GM18861 (cell line): Measurements from ENCODE around the gene ABCC8.

Source experiments
- ATAC-seq: cut with Tn5 transposase; IDR thresholded peaks from one replicate; pipeline ENCODE4 v1.9.1; 2021; ENCODE audit not compliant: unreplicated experiment

ABCC8 gene

DNA sequence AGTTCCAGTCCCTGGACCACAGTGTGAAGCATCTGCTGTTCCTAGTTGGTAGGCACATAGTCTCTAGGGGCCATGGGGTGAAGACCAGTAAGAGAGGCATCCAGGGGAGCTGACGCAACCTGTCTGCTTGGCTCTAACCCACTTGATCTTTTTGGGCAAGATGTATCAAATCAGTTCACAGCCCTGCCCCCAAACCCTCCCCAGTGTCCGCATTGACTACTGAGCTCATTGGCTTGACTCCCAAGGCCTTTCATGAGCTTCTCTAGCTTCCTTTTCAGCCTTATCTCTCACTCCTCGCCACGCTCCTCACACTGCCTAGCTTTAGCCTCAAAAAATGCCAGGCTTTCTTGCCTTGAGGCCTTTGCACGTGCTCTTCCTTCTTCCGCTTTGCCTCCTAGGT is 29.7 kb upstream of the ABCC8 start:
- no peak for ATAC-seq

DNA sequence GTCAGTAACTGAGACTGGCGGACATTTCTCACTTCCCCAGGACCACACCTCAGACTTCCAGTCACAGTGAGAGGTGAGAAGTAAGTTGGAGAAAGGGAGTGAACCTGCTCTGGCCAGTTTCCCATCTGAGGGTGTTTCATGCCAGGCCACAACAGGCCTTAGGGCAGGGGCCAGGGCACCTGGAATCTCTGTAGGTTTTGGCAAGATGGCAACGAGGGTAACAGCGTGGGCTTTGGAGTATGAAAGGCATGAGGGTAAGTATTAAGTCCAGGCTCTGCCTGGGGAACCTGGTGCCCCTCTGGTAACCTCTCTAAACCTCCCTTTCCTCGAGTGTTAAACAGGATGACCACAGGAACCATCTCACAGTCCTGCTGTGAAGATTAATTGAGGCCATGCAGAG is 28.5 kb upstream of the ABCC8 start:
- ATAC-seq = no peak

DNA sequence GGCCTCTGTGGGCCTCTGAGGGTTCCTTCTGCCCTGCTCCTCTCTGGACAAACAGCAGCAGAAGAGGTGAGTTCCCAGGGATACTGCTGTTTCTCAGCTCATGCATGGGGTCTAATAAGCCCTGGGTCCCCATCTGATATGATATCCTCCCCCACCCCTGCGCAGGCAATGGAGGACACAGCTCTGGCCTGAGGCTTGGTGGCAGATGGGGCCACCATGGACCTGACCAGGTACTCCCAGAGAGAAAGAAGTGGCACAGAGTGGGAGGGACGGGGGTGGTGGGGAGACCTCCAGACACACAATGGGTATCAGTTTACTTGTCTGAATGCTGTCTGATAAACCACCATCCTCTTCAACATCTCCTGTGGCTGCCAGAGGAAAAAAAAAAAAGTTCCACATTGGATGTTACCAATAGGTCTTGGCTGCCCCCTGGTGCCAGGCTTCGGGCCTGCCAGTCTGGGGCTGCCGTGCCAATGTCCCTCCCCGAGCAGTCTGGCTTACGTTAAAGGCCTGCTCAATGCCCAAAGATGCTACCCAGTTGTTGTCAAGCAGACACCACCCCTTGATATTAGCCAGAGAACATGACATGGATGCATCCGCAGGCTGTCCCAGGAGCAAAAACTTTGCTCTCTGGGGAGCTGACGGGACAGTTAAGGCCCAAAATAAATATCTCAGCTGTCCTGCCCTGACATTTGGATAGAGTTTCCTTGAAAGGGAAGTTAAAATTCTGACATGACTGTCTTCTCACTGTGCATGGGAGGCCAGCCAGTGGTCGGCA is 27.9 kb upstream of the ABCC8 start:
- peak; percentile 48 for ATAC-seq

DNA sequence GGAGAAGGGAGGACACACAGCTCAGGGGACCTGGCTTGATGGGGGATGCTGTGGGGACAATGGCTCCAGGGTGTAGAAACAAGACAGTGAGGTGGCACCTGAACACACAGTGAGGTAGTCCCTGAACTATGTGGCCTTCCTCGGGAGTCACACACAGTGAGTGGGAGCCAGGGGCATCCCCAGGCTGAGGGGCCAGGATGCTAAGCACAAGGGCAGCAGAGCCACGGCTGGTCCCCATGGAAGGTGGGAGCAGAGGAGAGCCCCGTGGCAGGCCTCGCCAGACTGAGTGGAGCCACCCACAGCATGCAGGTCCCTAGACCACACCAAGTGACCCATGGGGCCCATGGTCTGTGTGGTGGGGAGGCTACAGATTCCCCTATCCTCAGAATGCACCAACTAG is 26.0 kb upstream of the ABCC8 start:
- ATAC-seq = no peak

DNA sequence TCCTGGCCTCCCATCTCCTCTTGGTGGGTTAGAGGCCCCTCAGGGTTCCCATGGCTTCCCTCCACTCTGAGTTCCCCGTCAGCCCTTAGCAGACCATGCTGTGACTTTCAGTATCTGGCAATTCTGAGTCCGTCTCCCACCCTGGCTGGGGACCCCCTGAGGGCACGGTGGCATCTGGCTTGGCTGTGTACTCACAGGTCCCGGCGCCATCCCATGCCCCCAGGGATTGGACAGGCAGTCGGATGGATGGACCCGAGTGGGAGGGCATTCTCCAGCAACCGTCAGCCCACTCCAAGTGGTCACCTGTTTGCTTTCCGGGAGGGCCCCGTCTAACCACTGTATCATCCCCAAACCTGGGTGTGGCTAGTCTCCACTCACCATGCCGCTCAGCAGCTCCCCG is 24.0 kb upstream of the ABCC8 start:
- no peak for ATAC-seq

DNA sequence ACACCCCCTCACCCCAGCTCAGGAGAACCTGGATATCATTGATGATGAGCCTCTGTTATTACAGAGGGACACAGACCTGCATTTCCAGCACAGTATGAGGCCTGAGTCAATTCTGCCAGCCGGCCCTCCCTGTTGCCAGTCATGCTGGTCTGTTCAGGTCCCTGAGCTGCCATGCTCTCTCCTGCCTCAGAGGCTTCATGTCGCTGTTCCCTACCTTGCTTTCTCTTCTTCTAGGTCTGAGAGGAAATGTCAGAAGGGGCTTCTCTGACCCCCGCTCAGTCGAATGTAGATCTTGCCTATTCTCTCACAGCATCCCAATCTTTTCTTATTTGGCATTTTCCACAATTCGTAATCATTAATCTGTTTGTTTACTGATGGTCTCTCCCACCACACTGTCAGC is 21.8 kb upstream of the ABCC8 start:
- no peak for ATAC-seq

DNA sequence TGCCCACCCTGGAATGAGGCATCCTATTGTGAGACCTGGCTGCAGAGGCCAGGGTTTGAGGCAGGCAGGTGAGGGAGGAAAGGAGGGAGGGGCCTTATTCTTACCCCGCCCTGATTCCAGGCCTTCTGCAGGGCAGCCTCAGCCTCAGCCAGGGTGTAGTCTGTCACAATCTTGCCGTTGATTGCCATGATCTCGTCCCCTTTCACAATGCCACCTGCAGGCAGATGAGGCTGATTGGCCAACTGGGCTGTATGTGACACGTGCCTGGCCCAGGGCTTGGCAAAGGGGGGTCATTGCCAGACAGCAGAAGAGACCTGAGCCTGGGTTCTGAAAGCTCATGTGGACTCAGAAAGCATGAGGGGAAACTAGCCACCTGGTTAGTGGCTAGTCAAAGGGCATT is 21.4 kb upstream of the ABCC8 start:
- ATAC-seq = no peak

DNA sequence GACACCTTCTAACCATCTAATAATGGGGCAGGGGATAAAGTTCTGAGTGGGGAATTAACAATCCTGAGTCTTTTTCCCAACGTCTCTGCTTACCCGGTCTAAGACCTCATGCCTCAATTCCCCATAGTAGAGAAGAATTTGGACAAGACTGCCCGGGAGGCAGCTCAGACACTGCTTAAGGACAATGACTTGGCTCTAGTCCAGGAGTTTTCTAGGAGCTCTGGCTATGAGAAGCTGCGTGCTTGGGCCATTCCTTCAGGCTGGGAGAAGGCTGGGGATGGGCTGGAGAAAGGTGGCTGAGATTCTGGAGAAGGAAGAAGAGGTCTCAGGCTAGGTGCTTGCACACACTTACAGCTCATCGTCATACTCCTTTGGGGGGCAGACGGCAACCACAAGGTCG is 19.8 kb upstream of the ABCC8 start:
- no peak for ATAC-seq

DNA sequence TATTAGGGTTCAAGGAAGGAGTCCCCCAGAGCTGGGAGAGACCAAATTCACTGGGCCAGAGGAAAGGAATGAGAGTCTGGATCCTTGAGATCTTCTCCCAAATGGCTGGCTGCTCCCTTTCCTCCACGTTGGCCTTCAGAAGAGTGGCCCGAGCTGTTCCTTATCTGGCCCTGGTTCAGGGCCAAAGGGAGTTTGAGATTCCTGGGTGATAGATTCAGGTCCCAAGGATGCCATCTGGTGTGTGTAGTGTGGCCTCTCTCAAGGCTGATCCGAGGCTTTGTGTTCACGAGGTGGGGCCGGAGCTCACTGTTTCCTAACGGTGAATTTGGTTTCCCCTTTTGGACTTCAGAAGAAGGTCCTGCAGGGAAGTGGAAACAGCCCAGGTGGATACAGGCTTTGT is 17.4 kb upstream of the ABCC8 start:
- no peak for ATAC-seq

DNA sequence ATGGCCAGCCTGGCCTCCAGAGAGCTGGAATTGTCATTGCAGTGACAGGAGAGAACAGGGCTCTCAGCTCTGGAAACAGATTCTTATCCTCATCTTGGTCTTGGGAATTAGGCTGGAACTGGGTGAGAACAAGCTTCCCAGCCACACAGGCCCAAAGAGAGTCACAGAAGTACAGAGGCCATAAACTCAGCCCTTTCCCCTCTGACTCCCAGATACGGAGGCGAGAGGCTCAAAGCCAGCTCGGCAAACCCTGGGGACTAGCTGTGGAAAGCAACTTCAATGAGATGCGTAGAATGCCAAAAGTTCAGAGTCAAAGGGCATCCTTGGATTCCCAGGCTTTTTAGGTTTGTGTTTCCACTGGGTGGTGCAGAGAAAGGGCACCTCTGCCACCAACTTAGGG is 14.3 kb upstream of the ABCC8 start:
- no peak for ATAC-seq

DNA sequence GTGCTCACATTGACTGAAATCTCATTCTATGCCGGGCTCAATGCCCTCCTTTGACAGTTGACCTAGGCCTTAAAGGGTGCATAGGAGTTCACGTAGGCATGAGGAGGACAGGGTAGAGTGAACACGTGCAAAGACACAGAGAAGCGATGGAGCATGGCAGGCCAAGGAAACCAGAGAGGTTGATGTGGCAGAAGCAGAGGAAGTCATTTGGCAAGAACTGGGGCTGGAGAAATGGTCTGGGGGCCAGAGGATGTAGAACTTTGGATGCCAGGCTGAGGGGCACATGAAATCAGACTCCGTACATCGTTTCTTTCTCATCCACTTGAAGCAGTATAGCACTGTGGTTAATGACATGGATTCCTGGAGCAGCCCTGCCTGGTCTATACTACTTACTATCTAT is 13.6 kb upstream of the ABCC8 start:
- ATAC-seq = no peak

DNA sequence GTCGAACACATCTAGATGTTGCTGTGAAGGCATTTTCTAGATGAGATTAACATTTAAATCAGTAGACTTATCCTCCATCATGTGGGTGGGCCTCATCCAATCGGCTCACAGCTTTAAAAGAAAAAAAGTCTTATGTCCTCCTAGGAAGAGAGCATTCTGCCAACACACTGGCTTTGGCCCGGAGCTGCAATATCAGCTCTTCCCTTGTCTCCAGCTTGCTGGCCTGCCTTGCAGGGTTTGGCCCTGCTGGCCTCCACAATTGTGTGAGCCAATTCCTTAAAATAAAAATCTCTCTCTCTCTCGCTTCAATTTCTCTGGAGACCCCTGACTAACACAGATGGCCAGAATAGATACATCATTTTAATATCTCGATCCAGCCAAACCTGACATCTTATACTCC is 13.1 kb upstream of the ABCC8 start:
- no peak for ATAC-seq

DNA sequence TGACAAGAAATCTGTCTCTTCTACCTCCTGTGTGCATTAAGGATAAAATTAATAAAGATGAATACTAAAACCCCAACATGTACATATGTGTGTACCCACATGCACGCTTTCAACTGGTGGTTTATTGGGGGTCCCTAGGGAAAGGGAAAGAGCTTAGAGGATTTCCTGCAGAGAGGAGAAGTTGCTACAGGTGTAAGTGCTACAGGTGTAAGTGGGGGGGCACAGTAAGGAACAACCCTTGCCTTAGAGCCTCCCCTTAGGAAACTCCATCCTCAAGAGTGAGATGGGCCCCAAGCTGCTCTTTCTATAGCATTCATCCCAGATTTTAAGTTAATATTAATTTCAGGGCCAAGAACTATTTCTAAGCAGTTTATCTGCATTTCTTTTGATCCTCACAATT is 11.9 kb upstream of the ABCC8 start:
- no peak for ATAC-seq

DNA sequence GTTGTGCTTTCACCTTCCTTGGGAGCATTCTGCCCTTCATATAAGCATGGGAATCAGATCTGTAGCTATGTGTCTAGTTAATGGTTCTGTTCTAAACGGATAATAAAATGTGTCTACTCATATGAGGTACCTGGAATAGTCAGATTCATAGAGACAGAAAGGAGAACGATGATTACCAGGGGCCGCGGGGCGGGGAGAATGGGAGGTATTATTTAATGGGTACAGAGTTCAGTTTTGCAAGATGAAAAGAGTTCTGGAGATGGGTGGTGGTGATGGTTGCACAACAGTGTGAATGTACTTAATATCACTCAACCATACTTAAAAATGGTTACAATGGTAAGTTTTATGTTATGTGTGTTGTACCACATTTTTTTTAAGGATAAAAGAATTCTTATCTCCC is 10.0 kb upstream of the ABCC8 start:
- ATAC-seq = no peak

DNA sequence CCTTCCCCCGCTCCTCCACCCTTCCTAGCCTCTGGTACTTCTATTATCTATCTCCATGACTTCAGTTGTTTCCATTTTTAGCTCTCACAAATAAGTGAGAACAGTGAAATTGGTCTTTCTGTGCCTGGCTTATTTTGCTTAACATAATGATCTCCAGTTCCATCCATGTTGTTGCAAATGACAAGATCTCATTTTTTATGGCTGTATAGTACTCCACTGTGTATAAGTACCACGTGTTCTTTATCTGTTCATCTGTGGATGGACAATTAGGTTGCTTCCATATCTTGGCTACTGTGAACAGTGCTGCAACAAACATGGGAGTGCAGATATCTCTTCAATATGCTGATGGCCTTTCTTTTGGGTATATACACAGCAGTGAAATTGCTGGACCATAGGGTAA is 6.9 kb upstream of the ABCC8 start:
- ATAC-seq = no peak

DNA sequence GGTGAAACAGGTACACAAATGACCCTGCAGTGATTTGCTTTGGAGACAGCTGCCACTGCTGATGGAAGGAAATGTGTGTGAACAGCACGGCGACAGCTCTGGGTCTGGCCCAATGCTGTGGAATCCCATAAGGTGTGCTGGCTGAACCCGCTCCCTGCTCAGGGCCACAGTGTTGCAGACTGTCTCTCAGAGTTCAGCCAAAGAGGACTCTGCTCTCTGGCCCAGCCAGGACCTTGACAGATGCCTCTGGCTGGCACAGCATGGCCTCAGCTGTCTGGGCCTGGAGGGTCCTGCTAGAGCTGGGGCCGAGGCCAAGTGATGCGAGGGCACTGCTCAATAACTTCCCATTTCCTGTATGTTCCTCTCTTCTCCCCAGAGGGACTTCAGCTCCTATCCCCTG is 5.3 kb upstream of the ABCC8 start:
- ATAC-seq = no peak

DNA sequence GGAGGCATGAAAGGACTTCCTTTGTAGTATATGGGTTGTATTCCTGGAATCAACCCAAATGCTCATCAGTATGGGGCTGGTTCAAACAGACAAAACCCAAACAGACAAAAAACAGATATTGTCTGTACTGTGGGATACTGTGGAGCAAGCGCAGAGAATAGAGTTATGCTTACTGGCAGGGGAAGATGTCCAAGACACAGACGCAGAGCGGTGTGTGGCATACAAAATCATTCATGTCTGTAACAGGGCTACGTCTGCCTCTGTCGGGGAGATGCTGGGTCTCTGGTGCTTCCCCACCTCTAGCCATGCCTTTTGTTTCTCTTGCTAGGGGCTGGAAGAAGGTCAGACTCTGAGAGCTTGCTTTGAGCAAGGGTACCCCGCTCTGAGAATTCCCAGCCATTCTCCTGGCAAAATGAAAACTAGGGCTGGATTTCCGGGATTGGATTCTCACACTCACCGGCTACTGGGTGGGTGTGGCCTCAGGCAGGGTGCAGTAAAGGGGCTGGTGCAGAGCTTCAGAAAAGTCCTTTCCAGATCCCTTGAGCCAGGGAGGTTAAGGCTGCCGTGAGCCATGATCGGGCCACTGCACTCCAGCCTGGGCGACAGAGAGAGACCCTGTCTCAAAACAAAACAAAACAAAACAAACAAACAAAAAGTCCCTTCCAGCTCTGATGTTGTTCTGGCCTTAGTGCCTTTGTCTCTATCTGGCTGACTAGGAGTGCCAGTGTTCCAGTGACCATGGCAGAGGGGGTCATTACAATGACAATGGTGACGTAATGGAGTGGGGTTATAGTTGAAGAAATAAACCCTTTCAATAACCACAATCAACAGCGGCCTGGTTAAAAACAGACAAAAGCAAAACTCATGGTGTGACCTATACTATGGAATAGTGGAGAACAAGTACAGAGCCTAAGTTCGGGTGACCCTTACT is 2.9 kb upstream of the ABCC8 start:
- ATAC-seq = no peak

DNA sequence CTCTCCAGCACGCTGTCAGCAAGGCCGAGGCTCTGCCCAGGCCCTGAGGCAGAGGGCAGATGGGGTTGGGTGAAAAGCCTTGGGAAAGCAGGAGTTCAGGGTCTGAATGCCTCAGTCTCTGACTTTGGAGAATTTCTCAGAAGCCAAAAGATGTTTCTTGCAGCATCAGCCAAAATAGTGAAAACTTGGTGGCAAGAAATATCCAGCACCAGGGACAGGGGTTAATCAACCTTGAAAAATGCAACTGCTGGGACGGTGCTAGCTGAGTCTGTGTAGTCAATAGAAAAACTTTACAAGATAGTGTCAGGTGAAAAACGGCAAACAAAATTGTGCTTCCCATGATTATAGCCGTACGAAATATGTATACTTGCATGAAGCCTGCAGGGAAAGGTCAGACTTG is 1.4 kb upstream of the ABCC8 start:
- ATAC-seq = no peak

DNA sequence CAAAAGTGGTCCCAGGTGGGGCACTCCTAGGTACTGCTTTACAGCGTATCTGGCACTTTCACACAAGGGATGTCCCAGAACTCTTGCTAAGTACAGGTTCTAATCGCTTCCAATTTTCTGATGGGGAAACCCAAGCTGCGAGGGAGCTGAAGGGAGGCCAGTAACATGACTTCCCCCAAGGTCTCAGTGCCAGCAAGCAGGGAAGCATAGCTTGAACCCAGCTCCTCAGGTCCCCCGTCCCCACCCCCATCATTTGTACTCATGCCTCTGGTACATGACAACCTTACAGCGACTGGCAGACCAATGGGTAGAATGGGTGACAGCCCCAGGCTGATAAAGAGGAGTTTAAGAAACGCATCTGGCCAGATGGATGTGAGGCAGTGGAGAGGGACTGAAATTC is 716 bp upstream of the ABCC8 start:
- no peak for ATAC-seq

DNA sequence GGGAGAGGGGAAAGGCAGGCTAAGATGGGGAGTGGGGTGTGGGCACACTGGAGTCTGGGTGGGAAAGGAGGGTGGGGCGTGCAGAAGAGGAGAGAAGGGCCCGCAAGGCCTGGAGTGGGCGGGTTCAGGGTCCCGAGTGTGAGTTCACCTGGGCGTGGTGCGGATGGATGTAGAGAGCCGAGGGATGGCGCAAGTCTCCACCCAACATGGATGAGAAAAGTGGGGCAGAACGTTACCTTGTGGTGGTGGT is 364 bp upstream of the ABCC8 start:
- ATAC-seq = no peak

DNA sequence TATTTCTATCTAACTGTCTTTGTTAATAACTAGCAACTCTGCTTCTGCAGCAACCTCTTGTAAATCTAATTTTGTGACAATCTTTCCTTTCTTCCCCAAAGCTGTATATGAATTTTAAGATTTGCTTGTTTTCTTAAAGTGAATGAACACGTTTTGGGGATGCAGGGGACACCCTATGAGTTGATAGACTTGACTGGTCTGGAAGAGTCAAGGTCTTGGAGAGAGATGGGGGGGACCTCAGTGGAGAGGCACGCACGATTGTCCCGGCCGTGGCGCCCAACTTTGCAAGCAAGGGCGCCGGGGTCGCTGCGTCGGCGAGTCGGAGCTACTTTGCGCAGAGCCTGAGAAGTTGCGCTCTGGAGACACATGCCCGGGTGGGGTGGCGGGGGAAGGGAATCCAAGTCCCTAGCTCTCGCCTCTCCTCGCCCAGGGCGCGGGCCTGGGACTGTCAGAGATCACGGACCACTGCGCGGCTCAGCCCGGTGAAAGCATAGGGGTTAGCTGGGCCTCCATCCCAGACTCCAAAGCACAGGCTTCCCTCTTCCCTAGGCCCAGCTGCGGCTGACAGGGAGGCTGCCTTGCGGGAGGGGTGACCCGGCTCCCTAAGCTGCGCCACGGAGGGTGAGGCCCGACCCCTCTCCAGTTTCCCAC is 854 bp downstream of the ABCC8 start:
- no peak for ATAC-seq

DNA sequence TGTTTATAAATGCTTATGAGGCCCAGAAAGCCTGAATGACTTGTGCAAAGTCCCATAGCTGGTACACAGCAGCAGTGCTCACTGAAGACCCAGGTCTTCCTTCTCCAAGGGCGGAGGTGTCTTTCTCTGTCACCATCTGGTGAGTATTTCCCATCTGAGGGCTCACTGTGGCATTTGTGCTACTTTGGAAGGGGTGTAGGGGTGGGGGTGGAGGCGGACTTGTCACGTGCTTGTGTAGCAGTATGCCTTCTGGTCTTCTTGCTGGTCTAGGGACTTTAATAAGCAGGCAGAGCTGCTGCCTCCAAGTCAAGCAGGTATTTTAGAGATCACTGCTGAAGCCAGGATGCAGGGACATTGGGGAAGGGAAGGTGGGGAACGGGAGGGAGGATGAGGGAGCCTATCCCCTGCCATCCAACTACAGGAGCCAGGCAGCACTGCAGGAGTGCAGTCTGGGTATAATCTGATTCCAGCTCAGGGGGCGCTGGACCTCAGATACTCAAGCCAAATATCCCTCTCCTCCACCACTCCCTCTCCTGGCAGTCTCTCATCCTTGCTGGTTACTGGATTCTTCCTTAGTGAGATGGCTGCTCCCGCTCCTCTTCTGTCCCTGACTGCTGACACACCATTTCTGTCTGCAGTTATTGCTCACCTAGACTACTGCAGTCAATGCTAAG is 3.4 kb downstream of the ABCC8 start:
- no peak for ATAC-seq
